ENCODE data around the gene PRSS36. TPM values are rescaled to one million over a fixed set of nuclear protein-coding genes. Genes with fewer than 3 reads are reported as not detected.

Gene PRSS36
- total RNA-seq, 1 experiment from 2014 or later, result 4.1 TPM

GRCh38 chr16:31131841-31132271 lies 18.0 kb downstream of the PRSS36 start:
- no peak for TF ChIP-seq CTCF (conservative IDR thresholded peaks at IDR 0.05)
- no peak for TF ChIP-seq EZH2 (IDR thresholded peaks at IDR 0.05; ENCODE audit: low read depth)
- Histone ChIP-seq H3K36me3 (ENCODE audit: low read depth) (no peaks in the 10 kb centered on the region; the same call in 1 of the 2 replicates), H3K4me1 (replicated peaks; ENCODE audit: insufficient read depth) (peaks cover 74% of the 10 kb centered on the region), H2AFZ (no peak overlapping the region), H4K20me1 (ENCODE audit: insufficient read depth) (no peaks in the 10 kb centered on the region), H3K27ac (peak overlapping the region; percentile 91), H3K9me2 (ENCODE audit: insufficient read depth) (no peaks in the 10 kb centered on the region), H3F3A (ENCODE audit: insufficient read depth, low read depth) (peaks cover 63% of the 10 kb centered on the region), H3K4me2 (peak overlapping the region; percentile 58; the same call in 1 of the 2 replicates), H3K4me3 (no peak overlapping the region), H3K9me3 (ENCODE audit: insufficient read depth, low read depth) (no peaks in the 10 kb centered on the region), H3K79me2 (ENCODE audit: low read depth) (peaks cover 12% of the 10 kb centered on the region), H3K27me3 (ENCODE audit: insufficient read depth, low read depth) (no peaks in the 10 kb centered on the region)
- no TSS peak for BruUV-seq (replicated peaks)
- CTCF ChIA-PET, result interaction anchor here (0.6 to 2.0 kb wide), 2 partner anchors 11 to 192 kb away, joined by 10 to 32 read pairs; no protein-coding TSS in a partner anchor
- POLR2A ChIA-PET (ENCODE audit: unreplicated experiment), result interaction anchor here (1.4 to 1.8 kb wide), 2 partner anchors 15 to 48 kb away, joined by 3 to 9 read pairs; partner anchors contain the start of genes FUS and KAT8
- intact Hi-C loops (cut with micrococcal nuclease; ENCODE audit: unreplicated experiment), result loop anchor here (1.0 to 2.0 kb wide), 3 partner anchors 7 to 18 kb away; partner anchors contain the start of genes KAT8 and PRSS36
- DNase-seq, result no peak

- Histone ChIP-seq H3K27me3 (ENCODE audit: insufficient read depth, low read depth) (no peaks in the 10 kb centered on the region), H3K4me2 (peak overlapping the region; percentile 58), H4K20me1 (ENCODE audit: insufficient read depth) (no peaks in the 10 kb centered on the region), H3K36me3 (ENCODE audit: low read depth) (no peaks in the 10 kb centered on the region; the same call in 1 of the 2 replicates), H3K4me3 (no peak overlapping the region), H2AFZ (no peak overlapping the region), H3K4me1 (replicated peaks; ENCODE audit: insufficient read depth) (peaks cover 75% of the 10 kb centered on the region), H3K9me2 (ENCODE audit: insufficient read depth) (no peaks in the 10 kb centered on the region), H3K9me3 (ENCODE audit: insufficient read depth, low read depth) (no peaks in the 10 kb centered on the region), H3F3A (ENCODE audit: insufficient read depth, low read depth) (peaks cover 64% of the 10 kb centered on the region), H3K27ac (peak overlapping the region; percentile 91), H3K79me2 (ENCODE audit: low read depth) (peaks cover 12% of the 10 kb centered on the region)
- POLR2A ChIA-PET (ENCODE audit: unreplicated experiment), result interaction anchor here (0.6 to 1.8 kb wide), 8 partner anchors 10 to 329 kb away, joined by 3 to 22 read pairs (median 6); partner anchors contain the start of genes FUS and KAT8
- intact Hi-C loops (cut with micrococcal nuclease; ENCODE audit: unreplicated experiment), result loop anchor here (1.0 to 2.0 kb wide), 3 partner anchors 8 to 19 kb away; partner anchors contain the start of genes KAT8 and PRSS36
- TF ChIP-seq CTCF (conservative IDR thresholded peaks at IDR 0.05) (no peak), EZH2 (IDR thresholded peaks at IDR 0.05; ENCODE audit: low read depth) (no peak)
- CTCF ChIA-PET, result interaction anchor here (0.5 to 2.0 kb wide), 5 partner anchors 11 to 313 kb away, joined by 3 to 32 read pairs (median 6); partner anchors contain the start of gene SETD1A
- BruUV-seq (replicated peaks), result no TSS peak
- no peak for DNase-seq
These were observed 18.4 kb downstream of the PRSS36 start for GRCh38 chr16:31131416-31131815.

GRCh38 chr16:31130899-31131298 lies 19.0 kb downstream of the PRSS36 start:
- no peak overlapping the region for H2AFZ ChIP-seq
- TF ChIP-seq CTCF (conservative IDR thresholded peaks at IDR 0.05) (no peak), EZH2 (IDR thresholded peaks at IDR 0.05; ENCODE audit: low read depth) (no peak)
- no peaks in the 10 kb centered on the region for H3K9me2 ChIP-seq (ENCODE audit: insufficient read depth)
- ChIA-PET POLR2A (ENCODE audit: unreplicated experiment) (interaction anchor here (0.6 to 1.8 kb wide), 8 partner anchors 10 to 330 kb away, joined by 3 to 22 read pairs (median 6); partner anchors contain the start of genes FUS and KAT8), CTCF (interaction anchor here (0.5 to 2.0 kb wide), 4 partner anchors 12 to 313 kb away, joined by 3 to 32 read pairs (median 5); partner anchors contain the start of gene SETD1A)
- no peaks in the 10 kb centered on the region; the same call in 1 of the 2 replicates for H3K36me3 ChIP-seq (ENCODE audit: low read depth)
- peaks cover 12% of the 10 kb centered on the region for H3K79me2 ChIP-seq (ENCODE audit: low read depth)
- no peaks in the 10 kb centered on the region for H3K27me3 ChIP-seq (ENCODE audit: insufficient read depth, low read depth)
- DNase-seq, result peak; percentile 94 to 98
- H3K27ac ChIP-seq, result peak overlapping the region; percentile 91
- intact Hi-C loops (cut with micrococcal nuclease; ENCODE audit: unreplicated experiment), result loop anchor here (1.0 to 2.0 kb wide), 3 partner anchors 8 to 19 kb away; partner anchors contain the start of genes KAT8 and PRSS36
- H3K4me1 ChIP-seq (replicated peaks; ENCODE audit: insufficient read depth), result peaks cover 70% of the 10 kb centered on the region
- H3K9me3 ChIP-seq (ENCODE audit: insufficient read depth, low read depth), result no peaks in the 10 kb centered on the region
- BruUV-seq (replicated peaks), result no TSS peak
- H4K20me1 ChIP-seq (ENCODE audit: insufficient read depth), result no peaks in the 10 kb centered on the region
- no peak overlapping the region for H3K4me3 ChIP-seq
- peaks cover 62% of the 10 kb centered on the region for H3F3A ChIP-seq (ENCODE audit: insufficient read depth, low read depth)
- H3K4me2 ChIP-seq, result peak overlapping the region; percentile 61

Data from PC-9 (cell line).